ENCODE measurements around the gene IGSF5.

The IGSF5 gene

GRCh38 chr21:39812983-39813382 lies 68.0 kb downstream of the IGSF5 start:
- no peak for TF ChIP-seq CTCF (IDR thresholded peaks at IDR 0.05; ENCODE audit: insufficient read depth, missing control alignments)
- no peak for FAIRE-seq
- DNase-seq (ENCODE audit: insufficient read length, low spot score), result no peak

GRCh38 chr21:39818557-39818956 lies 73.6 kb downstream of the IGSF5 start:
- no peak for DNase-seq (ENCODE audit: insufficient read length, low spot score)
- no peak for TF ChIP-seq CTCF (IDR thresholded peaks at IDR 0.05; ENCODE audit: insufficient read depth, missing control alignments)
- no peak for FAIRE-seq

GRCh38 chr21:39822042-39822441 lies 77.1 kb downstream of the IGSF5 start:
- FAIRE-seq, result no peak
- no peak for TF ChIP-seq CTCF (IDR thresholded peaks at IDR 0.05; ENCODE audit: insufficient read depth, missing control alignments)
- DNase-seq (ENCODE audit: insufficient read length, low spot score), result no peak

- TF ChIP-seq CTCF (IDR thresholded peaks at IDR 0.05; ENCODE audit: insufficient read depth, missing control alignments), result no peak
- no peak for FAIRE-seq
Observed at GRCh38 chr21:39825250-39825649, 80.3 kb downstream of the IGSF5 start.

GRCh38 chr21:39834543-39834942 lies 89.6 kb downstream of the IGSF5 start:
- no peak for DNase-seq (ENCODE audit: insufficient read length, low spot score)
- no peak for FAIRE-seq
- TF ChIP-seq CTCF (IDR thresholded peaks at IDR 0.05; ENCODE audit: insufficient read depth, missing control alignments), result no peak

More at GRCh38 chr21:39825250-39825649, 80.3 kb downstream of the IGSF5 start:
- no peak for DNase-seq (ENCODE audit: insufficient read length, low spot score)

GRCh38 chr21:39837861-39838359 lies 92.9 kb downstream of the IGSF5 start:
- TF ChIP-seq CTCF (IDR thresholded peaks at IDR 0.05; ENCODE audit: insufficient read depth, missing control alignments), result no peak
- DNase-seq (ENCODE audit: insufficient read length, low spot score) (no peak), FAIRE-seq (no peak)

- FAIRE-seq (no peak), DNase-seq (ENCODE audit: insufficient read length, low spot score) (no peak)
- TF ChIP-seq CTCF (IDR thresholded peaks at IDR 0.05; ENCODE audit: insufficient read depth, missing control alignments), result no peak
Observed at GRCh38 chr21:39840373-39841097, 95.6 kb downstream of the IGSF5 start.
